ENCODE results near the gene CST7.

Gene CST7

GRCh38 chr20:25003002-25003401 lies 53.9 kb downstream of the CST7 start:
- H3K9me2 ChIP-seq (replicated peaks; ENCODE audit: insufficient read depth, low read length) = no peaks in the 10 kb centered on the region
- 0 out of 2 replicates have a peak, but pooled peaks cover 8% of the 10 kb centered on the region for H3K4me1 ChIP-seq (ENCODE audit: low read length)
- H3K27me3 ChIP-seq (replicated peaks; ENCODE audit: insufficient read depth, low read length) = no peaks in the 10 kb centered on the region
- no peaks in the 10 kb centered on the region for H3K9me3 ChIP-seq (replicated peaks; ENCODE audit: insufficient read depth, low read length)
- H2AFZ ChIP-seq (ENCODE audit: low read length) = no peak overlapping the region
- H3K4me3 ChIP-seq (ENCODE audit: low read length) = no peak overlapping the region
- DNase-seq = no peak
- TF ChIP-seq, protein P1, sequence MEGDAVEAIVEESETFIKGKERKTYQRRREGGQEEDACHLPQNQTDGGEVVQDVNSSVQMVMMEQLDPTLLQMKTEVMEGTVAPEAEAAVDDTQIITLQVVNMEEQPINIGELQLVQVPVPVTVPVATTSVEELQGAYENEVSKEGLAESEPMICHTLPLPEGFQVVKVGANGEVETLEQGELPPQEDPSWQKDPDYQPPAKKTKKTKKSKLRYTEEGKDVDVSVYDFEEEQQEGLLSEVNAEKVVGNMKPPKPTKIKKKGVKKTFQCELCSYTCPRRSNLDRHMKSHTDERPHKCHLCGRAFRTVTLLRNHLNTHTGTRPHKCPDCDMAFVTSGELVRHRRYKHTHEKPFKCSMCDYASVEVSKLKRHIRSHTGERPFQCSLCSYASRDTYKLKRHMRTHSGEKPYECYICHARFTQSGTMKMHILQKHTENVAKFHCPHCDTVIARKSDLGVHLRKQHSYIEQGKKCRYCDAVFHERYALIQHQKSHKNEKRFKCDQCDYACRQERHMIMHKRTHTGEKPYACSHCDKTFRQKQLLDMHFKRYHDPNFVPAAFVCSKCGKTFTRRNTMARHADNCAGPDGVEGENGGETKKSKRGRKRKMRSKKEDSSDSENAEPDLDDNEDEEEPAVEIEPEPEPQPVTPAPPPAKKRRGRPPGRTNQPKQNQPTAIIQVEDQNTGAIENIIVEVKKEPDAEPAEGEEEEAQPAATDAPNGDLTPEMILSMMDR (IDR thresholded peaks at IDR 0.05; ENCODE audit: low read length) = no peak
- H3K27ac ChIP-seq (ENCODE audit: low read length) = no peak overlapping the region
- no peaks in the 10 kb centered on the region for H4K20me1 ChIP-seq (ENCODE audit: insufficient read depth, low read length)
- no peak overlapping the region for H3K4me2 ChIP-seq (ENCODE audit: low read depth, low read length)
- no peaks in the 10 kb centered on the region for H3F3A ChIP-seq (ENCODE audit: insufficient read depth, low read length)
- H3K36me3 ChIP-seq (replicated peaks; ENCODE audit: insufficient read depth, low read length) = no peaks in the 10 kb centered on the region
- H3K9ac ChIP-seq (ENCODE audit: low read length) = no peak overlapping the region
- no peaks in the 10 kb centered on the region for H3K79me2 ChIP-seq (ENCODE audit: low read length)

DNA sequence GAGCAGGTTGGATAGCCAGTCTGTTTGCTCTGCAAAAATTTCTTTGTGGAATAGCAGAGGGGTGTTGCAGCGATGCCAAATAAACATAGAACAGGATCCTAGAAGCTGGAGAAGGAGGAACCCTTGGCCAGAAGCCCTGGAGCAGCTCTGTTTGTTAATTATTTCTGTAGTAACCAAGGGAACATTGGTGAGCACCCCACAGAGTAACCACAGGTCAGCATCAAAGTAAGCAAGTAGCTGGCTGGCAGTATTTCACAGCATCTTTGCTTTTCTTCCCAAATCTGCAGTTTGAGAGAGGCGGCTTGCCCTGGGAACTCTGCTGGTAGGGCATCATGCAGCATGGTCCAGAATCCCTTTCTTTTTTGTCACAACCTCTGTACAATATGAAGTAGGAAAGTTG lies 56.2 kb downstream of the CST7 start:
- Histone ChIP-seq H3K9me3 (replicated peaks; ENCODE audit: insufficient read depth, low read length) (no peaks in the 10 kb centered on the region), H3K9ac (ENCODE audit: low read length) (no peak overlapping the region), H3F3A (ENCODE audit: insufficient read depth, low read length) (no peaks in the 10 kb centered on the region), H3K79me2 (ENCODE audit: low read length) (no peaks in the 10 kb centered on the region), H3K27ac (ENCODE audit: low read length) (no peak overlapping the region), H3K9me2 (replicated peaks; ENCODE audit: insufficient read depth, low read length) (no peaks in the 10 kb centered on the region), H3K36me3 (replicated peaks; ENCODE audit: insufficient read depth, low read length) (no peaks in the 10 kb centered on the region), H3K4me3 (ENCODE audit: low read length) (no peak overlapping the region), H4K20me1 (ENCODE audit: insufficient read depth, low read length) (no peaks in the 10 kb centered on the region), H3K27me3 (replicated peaks; ENCODE audit: insufficient read depth, low read length) (no peaks in the 10 kb centered on the region), H3K4me2 (ENCODE audit: low read depth, low read length) (no peak overlapping the region), H3K4me1 (ENCODE audit: low read length) (no peaks in the 10 kb centered on the region), H2AFZ (ENCODE audit: low read length) (no peak overlapping the region)
- no peak for DNase-seq
- TF ChIP-seq EZH2phosphoT487 (IDR thresholded peaks at IDR 0.05; ENCODE audit: low read length) (no peak), EZH2 (optimal IDR thresholded peaks at IDR 0.05; ENCODE audit: low read depth, low read length) (no peak)
- TF ChIP-seq, protein P1 (IDR thresholded peaks at IDR 0.05; ENCODE audit: low read length) = no peak

DNA sequence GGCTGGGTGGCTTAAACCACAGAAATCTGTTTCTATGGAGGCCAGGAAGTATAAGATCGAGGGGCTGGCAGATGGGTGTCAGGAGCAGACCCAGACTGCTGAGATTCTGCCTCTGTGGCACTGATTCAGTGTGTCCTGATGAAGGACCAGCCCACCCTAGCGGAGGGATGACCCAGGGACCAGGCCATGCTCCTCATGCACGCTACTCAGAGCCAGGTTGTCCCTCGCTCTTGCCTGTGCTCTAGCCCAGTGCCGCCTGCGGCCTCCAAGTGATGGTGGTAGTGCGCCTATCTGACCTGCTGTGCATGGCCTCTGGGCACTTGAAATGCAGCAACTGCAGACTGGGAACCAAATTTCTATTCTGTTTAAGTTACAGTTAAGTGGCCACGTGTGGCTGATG lies 56.6 kb downstream of the CST7 start:
- no peaks in the 10 kb centered on the region for H3K79me2 ChIP-seq (ENCODE audit: low read length)
- no peak overlapping the region for H3K4me3 ChIP-seq (ENCODE audit: low read length)
- H3F3A ChIP-seq (ENCODE audit: insufficient read depth, low read length) = no peaks in the 10 kb centered on the region
- no peaks in the 10 kb centered on the region for H3K27me3 ChIP-seq (replicated peaks; ENCODE audit: insufficient read depth, low read length)
- no peaks in the 10 kb centered on the region for H3K36me3 ChIP-seq (replicated peaks; ENCODE audit: insufficient read depth, low read length)
- no peak overlapping the region for H3K9ac ChIP-seq (ENCODE audit: low read length)
- no peak for TF ChIP-seq EZH2phosphoT487 (IDR thresholded peaks at IDR 0.05; ENCODE audit: low read length)
- no peak for TF ChIP-seq EZH2 (optimal IDR thresholded peaks at IDR 0.05; ENCODE audit: low read depth, low read length)
- TF ChIP-seq, protein P1 (IDR thresholded peaks at IDR 0.05; ENCODE audit: low read length) = no peak
- H2AFZ ChIP-seq (ENCODE audit: low read length) = no peak overlapping the region
- H3K4me1 ChIP-seq (ENCODE audit: low read length) = no peaks in the 10 kb centered on the region
- no peak for DNase-seq
- H3K27ac ChIP-seq (ENCODE audit: low read length) = no peak overlapping the region
- H4K20me1 ChIP-seq (ENCODE audit: insufficient read depth, low read length) = no peaks in the 10 kb centered on the region
- no peaks in the 10 kb centered on the region for H3K9me3 ChIP-seq (replicated peaks; ENCODE audit: insufficient read depth, low read length)
- H3K9me2 ChIP-seq (replicated peaks; ENCODE audit: insufficient read depth, low read length) = no peaks in the 10 kb centered on the region
- no peak overlapping the region for H3K4me2 ChIP-seq (ENCODE audit: low read depth, low read length)
